ENCODE results near the gene CYP4F3.

The CYP4F3 gene

GRCh38 chr19:15652559-15653278 is 12.0 kb downstream of the CYP4F3 start:
- TF ChIP-seq CREB5 (CRISPR knock-in tag; IDR thresholded peaks at IDR 0.05; ENCODE audit: low read depth) (no peak), POU6F1 (CRISPR knock-in tag; IDR thresholded peaks at IDR 0.05; ENCODE audit: borderline replicate concordance, low read depth) (no peak)
- ATAC-seq = no peak

GRCh38 chr19:15656467-15656866 is 15.8 kb downstream of the CYP4F3 start:
- TF ChIP-seq CSDC2 (CRISPR knock-in tag; IDR thresholded peaks at IDR 0.05) (no peak), SNAI2 (CRISPR knock-in tag; IDR thresholded peaks at IDR 0.05) (no peak), ESRRG (CRISPR knock-in tag; IDR thresholded peaks at IDR 0.05) (no peak), POU6F1 (CRISPR knock-in tag; IDR thresholded peaks at IDR 0.05; ENCODE audit: borderline replicate concordance, low read depth) (no peak), GLIS3 (CRISPR knock-in tag; IDR thresholded peaks at IDR 0.05) (no peak), RARB (CRISPR knock-in tag; IDR thresholded peaks at IDR 0.05) (no peak), ZNF565 (CRISPR knock-in tag; conservative IDR thresholded peaks at IDR 0.05; ENCODE audit: low read depth) (no peak), OSR1 (CRISPR knock-in tag; IDR thresholded peaks at IDR 0.05) (no peak), TSHZ2 (CRISPR knock-in tag; IDR thresholded peaks at IDR 0.05) (no peak), BACH2 (CRISPR knock-in tag; IDR thresholded peaks at IDR 0.05; ENCODE audit: borderline replicate concordance) (no peak)

GRCh38 chr19:15663247-15663646 is 22.6 kb downstream of the CYP4F3 start:
- no peak for ATAC-seq
- TF ChIP-seq BACH2 (CRISPR knock-in tag; IDR thresholded peaks at IDR 0.05; ENCODE audit: borderline replicate concordance) (no peak), OSR1 (CRISPR knock-in tag; IDR thresholded peaks at IDR 0.05) (no peak), RARB (CRISPR knock-in tag; IDR thresholded peaks at IDR 0.05) (no peak), ZNF8 (CRISPR knock-in tag; IDR thresholded peaks at IDR 0.05) (no peak), CSDC2 (CRISPR knock-in tag; IDR thresholded peaks at IDR 0.05) (no peak), ZFP3 (CRISPR knock-in tag; IDR thresholded peaks at IDR 0.05) (no peak), ZNF565 (CRISPR knock-in tag; conservative IDR thresholded peaks at IDR 0.05; ENCODE audit: low read depth) (no peak), TCF4 (CRISPR knock-in tag; IDR thresholded peaks at IDR 0.05; ENCODE audit: borderline replicate concordance) (no peak), GLIS3 (CRISPR knock-in tag; IDR thresholded peaks at IDR 0.05) (no peak), ARNTL (CRISPR knock-in tag; IDR thresholded peaks at IDR 0.05; ENCODE audit: borderline replicate concordance, low read depth) (no peak), POU6F1 (CRISPR knock-in tag; IDR thresholded peaks at IDR 0.05; ENCODE audit: borderline replicate concordance, low read depth) (no peak)

More at GRCh38 chr19:15656467-15656866, 15.8 kb downstream of the CYP4F3 start:
- no peak for ATAC-seq

GRCh38 chr19:15666186-15666585 is 25.5 kb downstream of the CYP4F3 start:
- TF ChIP-seq PPARA (CRISPR knock-in tag; IDR thresholded peaks at IDR 0.05; ENCODE audit: borderline replicate concordance) (no peak), TCF4 (CRISPR knock-in tag; IDR thresholded peaks at IDR 0.05; ENCODE audit: borderline replicate concordance) (no peak), TOX (CRISPR knock-in tag; IDR thresholded peaks at IDR 0.05; ENCODE audit: borderline replicate concordance) (no peak), CSDC2 (CRISPR knock-in tag; IDR thresholded peaks at IDR 0.05) (no peak), RARB (CRISPR knock-in tag; IDR thresholded peaks at IDR 0.05) (no peak)
- no peak for ATAC-seq

All from SK-N-SH treated with all-trans-retinoic acid at 6 μM for 48 hours (cell line).